SK-N-MC (cell line): ENCODE data around the gene TRAPPC8.

Experiments used
- EZH2 ChIP-seq: fragments of 200-600 bp; sonication (generic); IDR thresholded peaks from one replicate; pipeline ENCODE4 v1.6.1; 2017; ENCODE audit warnings: antibody characterized with exemption
- FOXP2 ChIP-seq: optimal IDR thresholded peaks from 2 replicates; pipeline ENCODE3; 2011; ENCODE audit warnings: mild to moderate bottlenecking, moderate library complexity; ENCODE audit not compliant: insufficient read depth; ENCODE audit errors: extremely low read length, control extremely low read depth
- POLR2AphosphoS5 ChIP-seq: IDR thresholded peaks from 2 replicates; pipeline ENCODE4 v1.6.1; 2012; ENCODE audit warnings: mild to moderate bottlenecking, low read depth, low read length, borderline replicate concordance

DNA sequence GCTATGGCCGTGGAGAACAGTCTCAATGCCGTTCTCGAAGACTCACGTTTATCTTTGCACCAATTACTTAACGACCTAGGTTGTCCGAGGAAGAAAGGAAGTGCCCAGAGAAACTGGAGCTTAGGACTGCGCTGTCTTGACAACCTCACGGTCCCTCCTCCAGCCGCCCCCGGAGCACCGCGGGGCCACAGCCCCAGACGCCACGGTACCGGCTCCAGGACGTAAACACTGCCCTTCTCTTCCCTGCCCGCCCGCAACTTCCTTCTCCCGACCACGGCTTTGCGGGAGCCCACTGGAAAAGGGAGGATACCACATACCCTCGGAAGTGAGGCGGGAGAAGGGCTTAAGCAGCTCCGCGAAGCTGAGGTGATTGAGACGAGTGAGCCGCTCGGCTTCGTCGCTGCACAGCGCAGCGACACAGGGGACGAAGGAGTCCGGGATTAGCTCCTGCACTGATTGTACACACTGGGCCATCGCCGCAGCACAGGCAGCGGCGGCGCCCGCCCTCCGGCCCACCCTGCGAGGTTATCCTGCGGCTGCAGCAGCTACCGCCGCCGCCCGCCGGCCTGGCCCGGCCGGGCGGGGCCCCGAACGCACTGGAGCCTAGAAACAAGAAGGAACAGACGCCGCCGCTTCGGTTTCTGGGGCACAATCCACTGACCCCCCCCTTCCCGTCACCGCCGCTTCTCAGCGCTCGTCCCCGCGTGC lies 483 bp downstream of the TRAPPC8 start:
- TF ChIP-seq EZH2 (no peak), POLR2AphosphoS5 (no peak), FOXP2 (no peak)
